Kidney tubule cell (primary cell): ENCODE results near the gene CT45A10.
"Not testable (repeated sequence)": the region's sequence is repeated elsewhere in the genome, so short reads cannot be mapped to it uniquely, and the experiment has no call there.

ENCODE experiments used
- DNase-seq: peaks from one replicate; pipeline ENCODE4 v3.0.0-alpha.2; 2018; ENCODE audit warnings: low spot score

Gene CT45A10

GRCh38 chrX:135893294-135893817, at the start of gene CT45A10, which contains the start of gene SAGE1:
Gene CT45A10 (minus strand): TSS chrX:135893444. CDS start chrX:135885344, 8,100 bp downstream.
Gene SAGE1 (plus strand): TSS chrX:135893716. CDS start chrX:135896243, 2,527 bp downstream.
- DNase-seq: no peak

- peak; percentile 51 for DNase-seq
These were observed 38.6 kb upstream of the CT45A10 start for GRCh38 chrX:135931644-135932487.

- no peak for DNase-seq
These were observed 34.7 kb upstream of the CT45A10 start for GRCh38 chrX:135927897-135928296.

GRCh38 chrX:135923353-135923752, 30.1 kb upstream of the CT45A10 start:
- DNase-seq: peak; percentile 16

GRCh38 chrX:135920516-135920915, 27.3 kb upstream of the CT45A10 start:
- not testable (repeated sequence) for DNase-seq

- DNase-seq: no peak
These were observed 21.2 kb upstream of the CT45A10 start for GRCh38 chrX:135914404-135914803.

- no peak for DNase-seq
These were observed 17.0 kb upstream of the CT45A10 start for GRCh38 chrX:135910251-135910650.

- no peak for DNase-seq
These were observed 463 bp downstream of the CT45A10 start for GRCh38 chrX:135892781-135893180.

- DNase-seq: no peak
These were observed 3.1 kb downstream of the CT45A10 start for GRCh38 chrX:135890087-135890585.

- not testable (repeated sequence) for DNase-seq
These were observed 4.3 kb downstream of the CT45A10 start for GRCh38 chrX:135888976-135889375.

- DNase-seq: not testable (repeated sequence)
These were observed 5.0 kb downstream of the CT45A10 start for GRCh38 chrX:135888230-135888629.

GRCh38 chrX:135882741-135883140, 10.5 kb downstream of the CT45A10 start:
- not testable (repeated sequence) for DNase-seq

GRCh38 chrX:135871712-135872111, 21.5 kb downstream of the CT45A10 start, which contains the start of gene CT45A9:
Gene CT45A9 (minus strand): TSS chrX:135871812. CDS start chrX:135868061, 3,751 bp downstream.
- DNase-seq: not testable (repeated sequence)

GRCh38 chrX:135854438-135854837, 38.8 kb downstream of the CT45A10 start, which contains the start of gene CT45A8:
Gene CT45A8 (minus strand): TSS chrX:135854538. CDS start chrX:135850783, 3,755 bp downstream.
- DNase-seq: not testable (repeated sequence)

GRCh38 chrX:135837180-135837579, 56.1 kb downstream of the CT45A10 start, which contains the start of gene CT45A7:
Gene CT45A7 (minus strand): TSS chrX:135837280. CDS start chrX:135833533, 3,747 bp downstream.
- not testable (repeated sequence) for DNase-seq
